Measurements from ENCODE around the gene PHYHD1. TPM values are rescaled to one million over a fixed set of nuclear protein-coding genes. Genes with fewer than 3 reads are reported as not detected.

The PHYHD1 gene
- total and polyA plus RNA-seq, 10 of the 15 experiments (the other 5 are each of a cell fraction or from before 2014, with no cell fraction given): 0.09 to 0.17 TPM; not detected in 8

GRCh38 chr9:128898382-128898781 lies 22.4 kb upstream of the PHYHD1 start:
- in situ Hi-C loops (cut with MboI): no loop called here

More at GRCh38 chr9:128898382-128898781, 22.4 kb upstream of the PHYHD1 start:
- no peak overlapping the region for H3K9ac ChIP-seq (ENCODE audit: control insufficient read depth, insufficient read depth, low read length)
- no peaks in the 10 kb centered on the region for H3K9me3 ChIP-seq (replicated peaks; ENCODE audit: control insufficient read depth, insufficient read depth, low read length)
- H3K4me3 ChIP-seq: no peak overlapping the region
- peaks cover 1 to 6% of the 10 kb centered on the region in 2 experiments; a peak in 3 of 4 replicates for H3K36me3 ChIP-seq (ENCODE audit: control insufficient read depth in 2 of 2, insufficient read depth in 2 of 2, low read length in 1 of 2)
- SMC1A ChIA-PET (ENCODE audit: uncharacterized antibody, unreplicated experiment): interaction anchor here (0.6 to 1.6 kb wide), 2 partner anchors 10 to 16 kb away, joined by 3 to 5 read pairs; no protein-coding TSS in a partner anchor
- H4K20me1 ChIP-seq (ENCODE audit: control insufficient read depth, insufficient read depth): no peaks in the 10 kb centered on the region
- TF ChIP-seq CUX1 (IDR thresholded peaks at IDR 0.05; ENCODE audit: insufficient replicate concordance, low read depth, low read length) (no peak), BRCA1 (IDR thresholded peaks at IDR 0.05; ENCODE audit: low read depth, low read length) (no peak), SP1 (IDR thresholded peaks at IDR 0.05; ENCODE audit: low read depth, low read length) (no peak), MTA2 (IDR thresholded peaks at IDR 0.05; ENCODE audit: low read depth) (no peak), MXI1 (IDR thresholded peaks at IDR 0.05; ENCODE audit: low read depth, low read length) (no peak)
- TF ChIP-seq, protein P1, sequence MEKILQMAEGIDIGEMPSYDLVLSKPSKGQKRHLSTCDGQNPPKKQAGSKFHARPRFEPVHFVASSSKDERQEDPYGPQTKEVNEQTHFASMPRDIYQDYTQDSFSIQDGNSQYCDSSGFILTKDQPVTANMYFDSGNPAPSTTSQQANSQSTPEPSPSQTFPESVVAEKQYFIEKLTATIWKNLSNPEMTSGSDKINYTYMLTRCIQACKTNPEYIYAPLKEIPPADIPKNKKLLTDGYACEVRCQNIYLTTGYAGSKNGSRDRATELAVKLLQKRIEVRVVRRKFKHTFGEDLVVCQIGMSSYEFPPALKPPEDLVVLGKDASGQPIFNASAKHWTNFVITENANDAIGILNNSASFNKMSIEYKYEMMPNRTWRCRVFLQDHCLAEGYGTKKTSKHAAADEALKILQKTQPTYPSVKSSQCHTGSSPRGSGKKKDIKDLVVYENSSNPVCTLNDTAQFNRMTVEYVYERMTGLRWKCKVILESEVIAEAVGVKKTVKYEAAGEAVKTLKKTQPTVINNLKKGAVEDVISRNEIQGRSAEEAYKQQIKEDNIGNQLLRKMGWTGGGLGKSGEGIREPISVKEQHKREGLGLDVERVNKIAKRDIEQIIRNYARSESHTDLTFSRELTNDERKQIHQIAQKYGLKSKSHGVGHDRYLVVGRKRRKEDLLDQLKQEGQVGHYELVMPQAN (conservative IDR thresholded peaks at IDR 0.05): no peak
- no peak for DNase-seq (ENCODE audit: low read depth, low spot score)
- POLR2A ChIA-PET: no interaction called here
- H3K79me2 ChIP-seq (ENCODE audit: control insufficient read depth, insufficient read depth, low read length): no peaks in the 10 kb centered on the region
- no peak overlapping the region for H3K27ac ChIP-seq (ENCODE audit: control insufficient read depth, insufficient read depth)
- intact Hi-C loops (cut with micrococcal nuclease; ENCODE audit: unreplicated experiment): no loop called here
- H2AFZ ChIP-seq (ENCODE audit: control insufficient read depth, low read depth, low read length): no peak overlapping the region
- CTCF ChIA-PET: no interaction called here
- no peak for FAIRE-seq
- H3K4me2 ChIP-seq (ENCODE audit: control insufficient read depth, insufficient read depth): no peak overlapping the region
- no TSS peak for BruUV-seq (replicated peaks)
- peaks cover 31% of the 10 kb centered on the region for H3K4me1 ChIP-seq (ENCODE audit: control insufficient read depth, insufficient read depth, low read length)
- RAD21 ChIA-PET (ENCODE audit: unreplicated experiment): no interaction called here
- H3K27me3 ChIP-seq (replicated peaks in 1 of 2; ENCODE audit: control insufficient read depth in 2 of 2, insufficient read depth in 2 of 2, low read length in 1 of 2): no peaks in the 10 kb centered on the region
- no peak for ATAC-seq
- 88% methylated on average over 5 of the region's 5 CpGs for WGBS (ENCODE audit: insufficient coverage, insufficient replicate concordance, low lambda C conversion rate, missing lambda C conversion rate)
